ENCODE data around the gene SCAI.
"Not testable (repeated sequence)": the region's sequence is repeated elsewhere in the genome, so short reads cannot be mapped to it uniquely, and the experiment has no call there.

The SCAI gene

DNA sequence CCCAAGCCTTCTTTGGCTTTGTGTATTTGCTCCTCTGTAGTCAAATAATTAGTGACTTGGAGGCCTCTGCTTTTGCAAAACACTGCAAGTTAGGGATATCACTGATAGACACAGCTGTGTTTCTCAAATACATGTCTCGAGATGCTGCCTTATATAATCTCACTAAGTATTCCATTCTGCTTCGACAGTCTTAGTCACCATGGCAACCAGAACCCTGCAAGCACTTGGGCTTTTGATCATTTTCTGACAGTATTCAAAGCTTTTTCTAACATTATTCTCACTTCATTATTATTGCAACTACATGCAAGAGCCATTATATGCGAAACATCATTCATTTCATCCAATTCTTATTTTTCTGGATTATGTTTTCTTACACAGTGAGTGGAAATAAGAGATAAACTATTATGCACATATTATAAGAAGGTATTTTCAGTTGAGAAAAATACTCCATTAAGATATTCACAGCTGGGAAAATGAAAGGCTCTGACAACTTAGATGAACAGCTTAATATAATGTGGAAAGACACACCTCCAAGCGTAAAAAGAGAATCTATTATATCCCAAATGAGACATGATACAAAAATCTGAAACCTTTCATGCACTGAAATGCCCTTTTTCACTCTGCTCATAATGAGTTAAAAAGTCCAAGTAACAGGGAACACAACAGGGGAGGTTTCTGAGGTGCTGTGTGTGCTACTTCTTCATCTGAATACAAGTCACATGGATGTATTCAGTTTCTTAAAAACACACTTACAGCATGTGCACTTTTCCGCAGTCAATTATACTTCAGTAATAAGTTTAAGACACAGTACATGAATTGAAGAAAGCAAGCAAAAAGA is 93.9 kb downstream of the SCAI start:
- peak; percentile 75 for FAIRE-seq
- DNase-seq (ENCODE audit: insufficient read length, low spot score), result peak; percentile 27
- TF ChIP-seq, protein P1, sequence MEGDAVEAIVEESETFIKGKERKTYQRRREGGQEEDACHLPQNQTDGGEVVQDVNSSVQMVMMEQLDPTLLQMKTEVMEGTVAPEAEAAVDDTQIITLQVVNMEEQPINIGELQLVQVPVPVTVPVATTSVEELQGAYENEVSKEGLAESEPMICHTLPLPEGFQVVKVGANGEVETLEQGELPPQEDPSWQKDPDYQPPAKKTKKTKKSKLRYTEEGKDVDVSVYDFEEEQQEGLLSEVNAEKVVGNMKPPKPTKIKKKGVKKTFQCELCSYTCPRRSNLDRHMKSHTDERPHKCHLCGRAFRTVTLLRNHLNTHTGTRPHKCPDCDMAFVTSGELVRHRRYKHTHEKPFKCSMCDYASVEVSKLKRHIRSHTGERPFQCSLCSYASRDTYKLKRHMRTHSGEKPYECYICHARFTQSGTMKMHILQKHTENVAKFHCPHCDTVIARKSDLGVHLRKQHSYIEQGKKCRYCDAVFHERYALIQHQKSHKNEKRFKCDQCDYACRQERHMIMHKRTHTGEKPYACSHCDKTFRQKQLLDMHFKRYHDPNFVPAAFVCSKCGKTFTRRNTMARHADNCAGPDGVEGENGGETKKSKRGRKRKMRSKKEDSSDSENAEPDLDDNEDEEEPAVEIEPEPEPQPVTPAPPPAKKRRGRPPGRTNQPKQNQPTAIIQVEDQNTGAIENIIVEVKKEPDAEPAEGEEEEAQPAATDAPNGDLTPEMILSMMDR (IDR thresholded peaks at IDR 0.05; ENCODE audit: insufficient read depth, missing control alignments), result no peak

DNA sequence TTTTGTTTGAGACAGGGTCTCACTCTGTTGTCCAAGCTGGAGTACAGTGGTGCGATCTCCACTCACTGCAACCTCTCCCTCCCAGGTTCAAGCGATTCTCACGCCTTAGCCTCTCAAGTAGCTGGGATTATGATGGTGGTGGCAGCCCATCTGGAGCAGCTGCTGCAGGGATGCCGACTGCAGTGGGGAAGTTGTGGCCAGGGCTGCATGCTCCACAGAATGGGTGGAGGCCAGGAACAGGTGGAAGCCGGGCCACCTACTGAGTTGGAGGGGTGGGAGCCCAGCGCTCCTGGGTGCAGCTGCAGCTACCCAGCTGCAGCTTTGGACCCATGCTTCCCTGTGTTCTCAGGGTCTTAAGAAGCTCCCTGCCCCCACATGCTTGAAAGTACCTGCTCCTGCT is 99.7 kb downstream of the SCAI start:
- FAIRE-seq (no peak), DNase-seq (ENCODE audit: insufficient read length, low spot score) (no peak)
- TF ChIP-seq, protein P1 (IDR thresholded peaks at IDR 0.05; ENCODE audit: insufficient read depth, missing control alignments), result no peak

DNA sequence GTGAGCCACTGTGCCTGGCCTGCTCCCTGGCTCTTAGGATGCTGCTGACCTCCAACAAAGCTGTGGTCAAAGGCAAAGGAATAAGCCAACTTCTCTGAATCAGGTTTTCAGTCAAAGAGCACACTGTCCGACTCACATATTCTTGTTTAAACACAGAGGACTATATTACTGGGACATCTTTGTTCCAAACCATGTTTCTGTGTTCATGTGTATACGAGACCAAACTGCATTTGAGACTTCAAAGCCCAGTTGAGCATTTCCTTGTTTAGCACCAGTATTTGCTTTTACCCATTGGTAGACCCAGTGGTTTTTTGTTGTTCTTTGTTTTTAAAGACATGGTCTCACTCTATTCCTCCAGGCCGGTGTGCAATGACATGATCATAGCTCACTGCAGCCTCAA is 100.2 kb downstream of the SCAI start:
- FAIRE-seq (no peak), DNase-seq (ENCODE audit: insufficient read length, low spot score) (no peak)
- TF ChIP-seq, protein P1 (IDR thresholded peaks at IDR 0.05; ENCODE audit: insufficient read depth, missing control alignments), result no peak

DNA sequence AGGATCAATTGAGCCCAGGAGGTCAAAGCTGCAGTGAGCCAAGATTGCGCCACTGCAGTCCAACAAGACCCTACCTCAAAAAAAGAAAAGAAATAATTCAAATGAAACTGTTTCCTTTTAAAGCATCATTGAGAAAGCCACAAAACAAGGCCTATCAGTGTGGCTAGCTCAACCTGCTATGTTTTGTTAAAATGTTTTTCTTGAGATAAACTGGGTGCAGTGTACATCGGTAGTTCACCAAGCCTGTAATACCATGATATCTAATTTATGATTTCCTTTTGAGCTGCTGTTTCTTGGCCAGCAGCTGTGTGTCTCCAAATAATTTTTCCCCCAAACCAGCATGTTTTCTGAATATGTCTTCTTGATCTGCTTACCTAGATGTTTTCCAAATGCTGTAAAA is 105.2 kb downstream of the SCAI start:
- DNase-seq (ENCODE audit: insufficient read length, low spot score), result no peak
- no peak for FAIRE-seq

DNA sequence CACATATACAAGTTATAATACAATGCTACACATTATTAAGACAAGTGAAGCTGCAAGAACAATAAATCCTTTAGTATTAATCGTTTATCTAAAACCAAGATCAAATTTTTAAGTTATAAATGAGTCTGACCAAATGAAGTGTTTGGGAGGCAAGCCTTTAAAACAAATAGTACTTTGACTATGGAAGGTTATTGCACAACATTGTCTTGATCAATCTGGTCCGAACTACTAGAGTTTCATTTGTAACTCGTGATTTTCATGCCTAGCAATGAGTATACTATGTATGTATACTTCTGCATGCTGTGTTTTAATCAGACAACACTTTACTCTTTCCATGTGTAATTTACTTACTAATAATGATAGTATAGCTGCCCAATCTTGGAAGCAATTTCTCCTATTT is 115.3 kb downstream of the SCAI start:
- TF ChIP-seq, protein P1 (IDR thresholded peaks at IDR 0.05; ENCODE audit: insufficient read depth, missing control alignments), result no peak
- FAIRE-seq (peak; percentile 29), DNase-seq (ENCODE audit: insufficient read length, low spot score) (no peak)

More for the DNA sequence above, 105.2 kb downstream of the SCAI start:
- TF ChIP-seq, protein P1 (IDR thresholded peaks at IDR 0.05; ENCODE audit: insufficient read depth, missing control alignments), result no peak

DNA sequence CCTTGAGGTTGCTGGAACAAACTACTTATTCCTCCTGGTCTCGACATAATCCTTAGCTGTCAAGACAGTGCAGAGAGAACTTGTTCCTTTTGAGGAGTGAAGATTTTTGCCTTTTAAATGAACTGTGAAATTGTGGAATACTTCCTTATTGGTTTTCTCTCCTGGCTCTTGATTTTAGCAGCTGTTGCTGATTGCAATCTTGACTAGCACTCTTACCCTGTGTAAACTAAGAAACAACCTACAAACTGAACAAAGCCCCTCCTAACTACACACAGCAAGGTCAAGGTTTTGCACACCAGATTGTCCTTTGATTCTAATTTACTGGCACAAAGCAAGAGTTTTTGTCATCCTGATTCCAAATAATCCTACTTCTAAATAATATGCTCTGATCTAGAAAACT is 118.4 kb downstream of the SCAI start:
- FAIRE-seq (no peak), DNase-seq (ENCODE audit: insufficient read length, low spot score) (no peak)
- TF ChIP-seq, protein P1 (IDR thresholded peaks at IDR 0.05; ENCODE audit: insufficient read depth, missing control alignments), result no peak

DNA sequence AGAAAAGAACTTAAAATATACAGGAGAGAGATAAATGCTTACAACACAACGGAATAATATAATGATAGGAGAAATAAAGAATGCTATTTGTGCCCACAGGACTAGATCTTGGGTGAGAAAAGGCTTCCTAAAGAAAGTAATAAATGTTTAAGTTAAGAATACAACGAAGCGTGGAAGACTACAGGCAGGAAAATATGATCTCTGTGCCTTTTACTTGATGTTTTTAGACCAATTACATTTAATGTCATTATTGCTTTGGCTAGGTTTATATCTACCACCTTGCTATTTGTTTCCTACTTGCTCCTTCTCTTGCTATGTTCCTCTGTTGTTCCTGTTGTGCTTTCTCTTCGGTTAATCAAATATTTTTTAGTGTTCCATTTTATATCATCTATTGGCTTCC is 122.3 kb downstream of the SCAI start:
- DNase-seq (ENCODE audit: insufficient read length, low spot score), result no peak
- TF ChIP-seq, protein P1 (IDR thresholded peaks at IDR 0.05; ENCODE audit: insufficient read depth, missing control alignments), result no peak
- FAIRE-seq, result no peak

DNA sequence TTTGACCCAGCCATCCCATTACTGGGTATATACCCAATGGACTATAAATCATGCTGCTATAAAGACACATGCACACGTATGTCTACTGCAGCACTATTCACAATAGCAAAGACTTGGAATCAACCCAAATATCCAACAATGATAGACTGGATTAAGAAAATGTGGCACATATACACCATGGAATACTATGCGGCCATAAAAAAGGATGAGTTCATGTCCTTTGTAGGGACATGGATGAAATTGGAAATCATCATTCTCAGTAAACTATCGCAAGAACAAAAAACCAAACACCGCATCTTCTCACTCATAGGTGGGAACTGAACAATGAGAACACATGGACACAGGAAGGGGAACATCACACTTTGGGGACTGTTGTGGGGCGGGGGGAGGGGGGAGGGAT is 127.7 kb downstream of the SCAI start:
- DNase-seq (ENCODE audit: insufficient read length, low spot score); FAIRE-seq: not testable (repeated sequence)

DNA sequence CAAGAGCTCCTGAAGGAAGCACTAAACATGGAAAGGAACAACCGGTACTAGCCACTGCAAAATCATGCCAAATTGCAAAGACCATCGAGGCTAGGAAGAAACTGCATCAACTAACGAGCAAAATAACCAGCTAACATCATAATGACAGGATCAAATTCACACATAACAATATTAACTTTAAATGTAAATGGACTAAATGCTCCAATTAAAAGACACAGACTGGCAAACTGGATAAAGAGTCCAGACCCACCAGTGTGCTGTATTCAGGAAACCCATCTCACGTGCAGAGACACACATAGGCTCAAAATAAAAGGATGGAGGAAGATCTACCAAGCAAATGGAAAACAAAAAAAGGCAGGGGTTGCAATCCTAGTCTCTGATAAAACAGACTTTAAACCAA is 131.3 kb downstream of the SCAI start:
- not testable (repeated sequence) for FAIRE-seq; DNase-seq (ENCODE audit: insufficient read length, low spot score)

All from D721Med (cell line).